ENCODE measurements around the gene GTF2A2.

GRCh38 chr15:59687836-59688235 is 30.5 kb upstream of the GTF2A2 start:
- TF ChIP-seq EZH2 (IDR thresholded peaks at IDR 0.05) (no peak), REST (IDR thresholded peaks at IDR 0.05; ENCODE audit: low read depth) (no peak), EZH2phosphoT487 (IDR thresholded peaks at IDR 0.05; ENCODE audit: borderline replicate concordance) (no peak), CTCF (IDR thresholded peaks at IDR 0.05 in 2 of 3, conservative IDR thresholded peaks at IDR 0.05 in 1 of 3; ENCODE audit: borderline replicate concordance in 1 of 3, insufficient read depth in 1 of 3, low read depth in 2 of 3, low read length in 2 of 3) (no peak)
